Activated CD4-positive, alpha-beta T cell treated with anti-CD3 and anti-CD28 coated beads, Interleukin-2, amount 10 ng/mL, durations not matched to agents 7 days and 5 days (primary cell): Measurements from ENCODE around the gene SRRM3. TPM values are rescaled to one million over a fixed set of nuclear protein-coding genes. Genes with fewer than 3 reads are reported as not detected.
"Not testable (repeated sequence)": the region's sequence is repeated elsewhere in the genome, so short reads cannot be mapped to it uniquely, and the experiment has no call there.

Experiments
- CTCF ChIA-PET: fragments of 350-600 bp; sonication (Branson Sonifier 250); formaldehyde crosslinking; loops from one replicate; lab custom pipeline; 2021; ENCODE audit warnings: antibody characterized with exemption; lab: Charles Lee
- POLR2A ChIA-PET: fragments of 350-600 bp; sonication (Branson Sonifier 250); formaldehyde crosslinking; loops from one replicate; lab custom pipeline; 2021; ENCODE audit warnings: antibody characterized with exemption; lab: Charles Lee
- DNase-seq: peaks from one replicate; pipeline ENCODE4 v3.0.0-alpha.2; 2020
- H3K27ac Mint-ChIP-seq: one replicate; pipeline ENCODE4 v1.8.0; 2021; ENCODE audit warnings: mild to moderate bottlenecking, moderate library complexity, mixed read lengths
- H3K27me3 Mint-ChIP-seq: one replicate; pipeline ENCODE4 v1.8.0; 2021; ENCODE audit warnings: mixed read lengths
- H3K36me3 Mint-ChIP-seq: one replicate; pipeline ENCODE4 v1.8.0; 2021; ENCODE audit warnings: low read depth, mixed read lengths
- H3K4me1 Mint-ChIP-seq: one replicate; pipeline ENCODE4 v1.8.0; 2021; ENCODE audit warnings: mixed read lengths
- H3K4me3 Mint-ChIP-seq: one replicate; pipeline ENCODE4 v1.8.0; 2021; ENCODE audit warnings: mild to moderate bottlenecking, moderate library complexity, mixed read lengths
- H3K9me3 Mint-ChIP-seq: one replicate; pipeline ENCODE4 v1.8.0; 2021; ENCODE audit warnings: mixed read lengths
- total RNA-seq, 2 experiments: library from RNA; stranded (reverse); gene quantifications; one replicate each; pipeline ENCODE4 v1.2.3, GENCODE V29; 2021

Gene SRRM3
- total RNA-seq, 2 experiments from 2014 or later, result not detected

DNA sequence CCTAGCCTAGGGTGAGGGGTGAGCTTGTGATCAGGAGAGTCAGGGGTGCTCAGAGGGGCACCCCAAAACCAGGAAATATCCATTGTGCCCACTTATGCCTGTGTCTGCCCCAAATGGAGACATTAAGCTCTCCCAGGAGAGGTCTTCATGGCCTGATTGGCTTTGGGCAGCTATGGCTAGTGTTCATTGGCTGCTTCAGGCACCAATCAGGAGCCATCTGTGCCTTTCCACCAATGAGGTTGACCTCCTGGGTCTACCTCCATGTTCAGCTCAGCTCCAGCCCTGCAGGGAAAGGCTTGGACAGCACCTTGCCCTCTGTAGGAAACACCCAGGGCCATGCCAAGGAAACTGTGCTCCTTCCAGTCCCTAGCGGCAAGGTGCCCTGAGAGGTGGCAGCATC lies 76.8 kb downstream of the SRRM3 start:
- Mint-ChIP-seq H3K4me3 (no peak overlapping the region), H3K36me3 (no peaks in the 10 kb centered on the region), H3K27me3 (peaks cover 44% of the 10 kb centered on the region), H3K4me1 (peaks cover 18% of the 10 kb centered on the region), H3K9me3 (no peaks in the 10 kb centered on the region), H3K27ac (no peak overlapping the region)
- POLR2A ChIA-PET, result no interaction called here
- no peak for DNase-seq
- CTCF ChIA-PET, result interaction anchor here (0.5 to 1.4 kb wide), 5 partner anchors 9 to 36 kb away, joined by 3 to 5 read pairs (median 4); no protein-coding TSS in a partner anchor

DNA sequence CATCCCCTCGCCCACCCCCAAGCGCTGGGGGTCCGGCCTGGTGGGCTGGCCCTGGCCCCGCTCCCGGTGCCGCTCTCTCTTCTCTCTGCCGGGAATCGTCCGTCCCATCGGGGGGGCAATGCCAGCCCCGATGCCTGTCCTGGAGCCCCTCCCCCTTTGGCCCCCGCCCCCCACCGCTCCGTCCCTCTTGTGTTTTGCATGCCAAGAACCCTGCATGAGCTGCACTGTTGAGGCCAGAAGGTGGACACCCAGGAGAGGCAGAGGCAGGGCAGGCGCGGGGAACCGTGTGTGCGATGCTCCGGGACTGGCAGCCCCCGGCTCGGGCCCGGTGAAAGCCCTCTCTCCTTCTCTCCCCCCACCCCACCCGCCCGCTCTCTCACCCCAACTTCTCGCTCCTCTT lies 78.7 kb downstream of the SRRM3 start:
- ChIA-PET POLR2A (no interaction called here), CTCF (no interaction called here)
- Mint-ChIP-seq H3K27me3 (peaks cover 56% of the 10 kb centered on the region), H3K4me1 (peaks cover 14% of the 10 kb centered on the region), H3K27ac (no peak overlapping the region), H3K9me3 (no peaks in the 10 kb centered on the region), H3K36me3 (no peaks in the 10 kb centered on the region), H3K4me3 (no peak overlapping the region)
- no peak for DNase-seq

DNA sequence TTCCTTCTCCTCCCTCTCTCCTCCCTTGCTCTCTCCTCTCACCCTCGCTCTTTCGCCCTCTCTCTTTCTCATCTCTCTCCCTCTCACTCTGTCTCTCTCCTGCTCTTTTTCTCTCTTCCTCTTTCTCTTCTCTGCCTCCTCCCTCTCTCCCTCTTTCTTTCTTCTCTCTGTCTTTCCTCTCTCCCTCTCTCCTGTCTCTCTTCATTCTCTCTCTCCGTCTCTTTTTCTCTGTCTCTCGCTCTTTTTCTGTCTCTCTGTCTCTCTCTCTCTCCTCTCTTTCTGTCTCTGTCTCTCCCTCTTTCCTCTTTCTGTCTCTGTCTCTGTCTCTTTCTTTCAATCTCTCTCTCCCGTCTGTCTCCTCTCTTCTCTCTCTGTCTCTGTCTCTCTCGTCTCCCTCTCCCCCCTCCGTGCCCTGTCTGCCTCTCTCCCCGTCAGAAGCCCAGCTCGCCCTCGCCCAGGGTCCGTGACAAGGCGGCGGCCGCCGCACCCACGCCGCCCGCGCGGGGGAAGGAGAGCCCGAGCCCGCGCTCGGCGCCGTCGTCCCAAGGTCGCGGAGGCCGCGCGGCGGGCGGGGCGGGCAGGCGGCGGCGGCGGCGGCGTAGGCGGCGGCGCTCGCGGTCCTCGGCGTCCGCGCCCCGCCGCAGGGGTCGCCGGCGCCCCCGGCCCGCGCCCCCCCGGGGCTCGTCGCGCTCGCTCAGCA lies 79.5 kb downstream of the SRRM3 start:
- Mint-ChIP-seq H3K27ac (peak overlapping the region; percentile 48), H3K4me1 (peaks cover 14% of the 10 kb centered on the region), H3K27me3 (peaks cover 56% of the 10 kb centered on the region), H3K9me3 (no peaks in the 10 kb centered on the region), H3K4me3 (peak overlapping the region; percentile 60), H3K36me3 (no peaks in the 10 kb centered on the region)
- POLR2A ChIA-PET, result no interaction called here
- no peak for DNase-seq
- CTCF ChIA-PET, result interaction anchor here (1.0 to 4.4 kb wide), 4 partner anchors 7 to 33 kb away, joined by 3 to 29 read pairs (median 14); no protein-coding TSS in a partner anchor

DNA sequence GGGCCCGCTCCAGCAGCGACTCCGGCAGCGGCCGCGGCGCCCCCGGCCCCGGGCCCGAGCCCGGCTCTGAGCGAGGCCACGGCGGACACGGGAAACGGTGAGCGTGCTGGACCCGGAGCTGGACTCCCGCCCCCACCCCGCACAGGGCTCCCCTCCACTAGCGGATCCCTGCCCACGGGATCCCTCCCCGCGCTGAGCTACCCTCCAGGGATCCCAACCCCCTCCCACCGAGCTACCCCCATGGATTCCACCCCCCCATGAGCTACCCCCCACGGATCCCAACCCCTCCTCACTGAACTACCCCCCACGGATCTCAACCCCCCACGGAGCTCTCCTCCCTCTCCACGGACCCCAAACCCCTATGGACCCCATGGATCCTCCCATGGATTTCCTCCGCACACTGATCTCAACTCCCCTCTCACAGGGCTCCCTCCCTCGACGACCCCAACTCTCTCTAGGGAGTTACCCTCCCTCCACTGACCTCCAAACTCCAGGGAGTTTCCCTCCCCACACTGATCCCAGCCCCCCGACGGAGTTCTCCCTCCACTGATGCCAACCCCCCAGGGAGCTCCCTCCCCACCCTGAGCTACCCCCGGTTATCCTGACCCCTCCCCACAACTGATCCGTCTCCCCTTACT lies 80.1 kb downstream of the SRRM3 start:
- ChIA-PET CTCF (interaction anchor here (0.9 to 4.4 kb wide), 7 partner anchors 7 to 94 kb away, joined by 3 to 29 read pairs (median 5); no protein-coding TSS in a partner anchor), POLR2A (no interaction called here)
- H3K36me3 Mint-ChIP-seq, result no peaks in the 10 kb centered on the region
- H3K27me3 Mint-ChIP-seq, result peaks cover 55% of the 10 kb centered on the region
- H3K27ac Mint-ChIP-seq, result no peak overlapping the region
- H3K9me3 Mint-ChIP-seq, result no peaks in the 10 kb centered on the region
- H3K4me1 Mint-ChIP-seq, result peaks cover 14% of the 10 kb centered on the region
- peak overlapping the region; percentile 41 for H3K4me3 Mint-ChIP-seq
- no peak for DNase-seq

DNA sequence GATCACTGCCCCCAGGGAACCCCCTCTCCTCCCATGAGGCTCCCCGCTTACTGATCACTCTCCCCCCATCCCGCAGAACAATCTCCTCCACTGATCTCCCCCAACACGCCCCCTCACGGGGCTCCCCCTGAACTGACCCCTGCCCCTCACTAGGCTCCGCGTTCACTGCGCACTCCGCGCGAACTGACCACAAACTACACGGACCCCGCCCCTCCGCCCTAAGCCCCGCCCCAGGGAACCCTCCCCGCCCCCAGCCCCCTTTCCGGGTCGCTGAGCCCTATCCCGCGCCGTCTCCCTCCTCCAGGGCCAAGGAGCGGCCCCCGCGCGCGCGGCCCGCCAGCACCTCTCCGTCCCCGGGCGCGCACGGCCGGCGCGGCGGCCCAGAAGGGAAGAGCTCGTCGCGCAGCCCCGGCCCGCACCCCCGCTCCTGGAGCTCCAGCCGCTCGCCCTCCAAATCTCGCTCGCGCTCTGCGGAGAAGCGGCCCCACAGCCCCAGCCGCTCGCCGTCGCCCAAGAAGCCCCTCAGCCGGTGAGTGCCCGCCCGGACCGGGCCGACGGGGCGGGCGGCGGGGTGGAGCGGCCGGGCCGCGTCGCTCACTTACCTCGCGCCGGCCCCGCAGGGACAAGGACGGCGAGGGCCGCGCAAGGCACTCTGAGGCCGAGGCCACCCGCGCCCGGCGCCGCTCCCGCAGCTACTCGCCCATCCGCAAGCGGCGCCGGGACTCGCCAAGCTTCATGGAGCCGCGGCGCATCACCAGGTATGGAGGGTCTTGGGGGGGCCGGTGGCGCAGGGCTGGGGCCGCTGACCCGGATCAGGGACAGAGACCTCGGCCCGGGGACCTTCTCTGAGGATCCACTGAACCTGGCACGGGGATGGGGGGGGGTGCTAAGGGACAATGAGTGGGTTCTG lies 80.9 kb downstream of the SRRM3 start:
- POLR2A ChIA-PET, result no interaction called here
- peaks cover 49% of the 10 kb centered on the region for H3K27me3 Mint-ChIP-seq
- H3K4me3 Mint-ChIP-seq, result peak overlapping the region; percentile 41

DNA sequence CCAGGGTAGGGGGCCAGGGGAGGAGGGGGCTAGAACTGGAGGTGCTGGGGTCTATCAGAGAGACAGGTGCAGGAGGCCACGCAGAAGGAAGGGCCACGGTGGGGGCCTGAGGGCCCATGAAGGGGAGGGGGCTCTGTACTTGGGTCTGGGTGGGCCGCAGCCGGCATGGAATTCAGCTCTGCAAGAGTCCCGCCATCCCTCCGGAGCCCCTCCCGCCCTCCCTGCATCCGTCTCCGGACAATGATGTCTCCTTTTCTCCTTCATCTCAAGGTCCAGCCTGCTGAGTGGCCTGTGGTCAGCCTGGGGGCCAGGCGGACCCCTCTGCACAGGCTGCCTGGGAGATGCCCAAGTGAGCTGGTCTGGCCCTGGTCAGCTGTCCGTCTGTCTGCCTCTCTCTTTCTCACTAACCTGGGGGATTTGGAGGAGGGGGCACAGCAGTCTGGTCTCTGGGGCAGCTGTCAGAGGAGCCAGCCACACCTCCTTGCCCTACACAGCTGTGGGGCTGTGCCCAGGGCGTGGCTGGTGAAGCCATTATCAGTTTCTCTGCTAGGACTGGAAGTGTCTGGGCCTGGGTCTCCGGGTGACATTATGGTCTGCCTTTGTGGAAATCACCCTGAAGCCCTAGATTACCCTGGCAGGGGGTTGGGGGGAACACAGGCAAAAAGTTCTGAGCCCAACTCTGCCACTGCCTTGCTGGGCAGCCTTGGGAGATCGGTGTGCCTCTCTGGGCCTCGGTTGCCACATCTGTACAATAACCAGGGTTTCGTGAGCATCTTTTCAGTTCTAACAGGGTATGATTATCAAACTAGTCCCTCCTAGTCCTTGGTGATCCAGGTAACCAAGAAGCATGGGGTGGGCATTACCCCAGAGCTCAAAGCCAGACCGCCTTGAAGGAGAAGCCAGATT lies 81.8 kb downstream of the SRRM3 start:
- POLR2A ChIA-PET, result no interaction called here
- Mint-ChIP-seq H3K36me3 (no peaks in the 10 kb centered on the region), H3K27me3 (peaks cover 46% of the 10 kb centered on the region), H3K4me3 (peak overlapping the region; percentile 47), H3K27ac (no peak overlapping the region), H3K9me3 (no peaks in the 10 kb centered on the region), H3K4me1 (peaks cover 14% of the 10 kb centered on the region)
- DNase-seq, result no peak
- CTCF ChIA-PET, result interaction anchor here (0.5 to 4.4 kb wide), 7 partner anchors 8 to 45 kb away, joined by 3 to 29 read pairs (median 4); no protein-coding TSS in a partner anchor

More for the DNA sequence above, 80.9 kb downstream of the SRRM3 start:
- no peak overlapping the region for H3K27ac Mint-ChIP-seq
- CTCF ChIA-PET, result interaction anchor here (0.6 to 4.4 kb wide), 9 partner anchors 8 to 95 kb away, joined by 3 to 29 read pairs (median 4); no protein-coding TSS in a partner anchor
- H3K4me1 Mint-ChIP-seq, result peaks cover 14% of the 10 kb centered on the region
- no peaks in the 10 kb centered on the region for H3K9me3 Mint-ChIP-seq
- DNase-seq, result no peak
- no peaks in the 10 kb centered on the region for H3K36me3 Mint-ChIP-seq

DNA sequence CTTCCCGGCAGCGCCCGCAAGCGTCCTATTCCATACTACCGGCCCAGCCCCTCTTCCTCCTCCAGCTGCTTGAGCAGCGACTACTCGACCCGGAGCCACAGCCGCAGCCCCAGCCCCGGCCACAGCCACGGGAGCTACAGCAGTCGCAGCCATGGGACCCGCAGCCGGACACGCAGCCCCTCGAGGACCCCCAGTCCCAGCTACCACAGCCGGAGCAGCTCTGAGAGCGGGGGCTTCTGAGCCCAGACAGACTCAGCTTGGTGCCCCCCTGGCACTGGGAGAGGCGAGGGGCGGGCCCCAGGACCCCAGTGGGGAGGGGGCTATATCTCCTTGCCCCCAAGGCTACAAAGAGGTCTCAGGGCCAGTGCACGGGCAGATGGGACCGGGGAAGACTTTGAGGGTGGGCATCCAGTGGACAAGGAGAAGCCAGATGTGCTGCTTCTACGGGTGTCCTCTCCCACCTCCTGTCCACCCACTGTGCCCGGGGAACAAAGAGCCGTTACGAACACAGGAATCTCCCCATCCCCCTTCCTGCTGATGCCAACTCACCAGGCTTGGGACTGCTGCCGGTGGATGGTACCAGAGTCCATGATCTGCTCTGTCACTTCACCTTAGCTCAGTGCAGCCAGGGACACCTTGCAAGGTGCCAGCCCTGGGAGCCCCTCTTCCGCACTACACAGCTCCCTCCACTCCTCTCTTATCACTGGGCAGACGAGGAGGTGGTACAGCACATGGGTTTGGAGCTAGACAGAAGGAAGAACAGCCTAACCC lies 84.1 kb downstream of the SRRM3 start:
- Mint-ChIP-seq H3K4me3 (no peak overlapping the region), H3K36me3 (no peaks in the 10 kb centered on the region), H3K27ac (peak overlapping the region; percentile 31), H3K4me1 (peaks cover 17% of the 10 kb centered on the region), H3K27me3 (peaks cover 29% of the 10 kb centered on the region), H3K9me3 (no peaks in the 10 kb centered on the region)
- ChIA-PET CTCF (interaction anchor here (0.7 to 4.4 kb wide), 5 partner anchors 11 to 28 kb away, joined by 3 to 15 read pairs (median 4); no protein-coding TSS in a partner anchor), POLR2A (no interaction called here)
- DNase-seq, result no peak

DNA sequence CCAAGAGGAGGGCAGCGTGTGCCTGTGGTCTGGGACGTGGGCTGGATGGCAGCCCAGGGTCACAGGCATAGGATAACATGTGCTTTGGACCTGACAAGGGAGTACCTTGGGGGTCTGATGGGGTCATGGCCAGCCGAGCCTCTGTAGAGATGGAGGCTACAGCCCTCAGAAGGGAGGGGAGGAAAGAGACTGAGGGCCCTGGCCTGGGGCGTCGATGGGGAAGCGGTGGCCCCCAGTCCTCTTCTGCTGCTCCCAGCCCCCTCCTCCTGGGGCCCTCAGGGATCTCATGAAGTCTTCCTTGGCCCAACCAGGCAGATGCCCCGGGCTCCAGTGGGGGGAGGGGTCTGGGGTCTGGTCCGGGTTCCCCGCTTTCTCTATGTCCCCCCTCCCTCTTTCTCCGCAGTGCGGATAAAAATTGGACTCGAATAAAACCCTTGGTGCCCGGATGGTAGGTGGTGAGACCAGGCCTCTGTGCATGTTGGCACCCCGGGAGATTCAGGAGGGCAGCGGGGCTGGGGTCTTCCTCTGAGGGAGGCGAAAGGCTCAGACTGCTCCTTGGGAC lies 85.2 kb downstream of the SRRM3 start:
- Mint-ChIP-seq H3K4me3 (no peak overlapping the region), H3K4me1 (peaks cover 20% of the 10 kb centered on the region), H3K27me3 (peaks cover 22% of the 10 kb centered on the region), H3K27ac (no peak overlapping the region), H3K36me3 (no peaks in the 10 kb centered on the region), H3K9me3 (no peaks in the 10 kb centered on the region)
- ChIA-PET POLR2A (no interaction called here), CTCF (interaction anchor here (1.0 to 1.7 kb wide), 2 partner anchors 13 to 27 kb away, joined by 4 read pairs; no protein-coding TSS in a partner anchor)
- no peak for DNase-seq

DNA sequence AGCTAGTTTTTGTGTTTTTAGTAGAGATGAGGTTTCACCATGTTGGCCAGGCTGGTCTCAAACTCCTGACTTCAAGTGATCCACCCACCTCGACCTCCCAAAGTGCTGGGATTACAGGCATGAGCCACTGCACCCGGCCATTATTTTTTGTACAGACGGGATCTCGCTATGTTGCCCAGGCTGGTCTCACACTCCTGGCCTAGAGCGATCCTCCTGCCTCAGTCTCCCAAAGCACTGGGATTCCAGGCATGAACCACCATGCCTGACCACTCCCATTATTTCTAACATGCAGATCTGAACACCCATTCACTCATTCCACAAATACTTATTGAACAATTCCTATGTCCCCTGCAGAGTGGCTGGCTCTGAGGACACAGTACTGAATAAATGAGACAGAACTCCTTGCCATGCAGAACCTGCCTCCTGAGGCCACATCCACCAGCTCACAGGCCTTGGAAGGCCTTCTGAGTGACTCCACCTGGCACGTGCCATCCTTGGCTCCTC lies 89.2 kb downstream of the SRRM3 start:
- H3K4me1 Mint-ChIP-seq, result peaks cover 11% of the 10 kb centered on the region
- CTCF ChIA-PET, result interaction anchor here (0.8 to 4.4 kb wide), 15 partner anchors 8 to 101 kb away, joined by 3 to 29 read pairs (median 5); partner anchors contain the start of gene HSPB1
- peak overlapping the region; percentile 52 for H3K27ac Mint-ChIP-seq
- POLR2A ChIA-PET, result interaction anchor here (1.2 kb wide), 1 partner anchor 27 kb away, joined by 5 read pairs; no protein-coding TSS in a partner anchor
- not testable (repeated sequence) for H3K4me3 Mint-ChIP-seq, H3K36me3 Mint-ChIP-seq, H3K9me3 Mint-ChIP-seq, DNase-seq, H3K27me3 Mint-ChIP-seq

DNA sequence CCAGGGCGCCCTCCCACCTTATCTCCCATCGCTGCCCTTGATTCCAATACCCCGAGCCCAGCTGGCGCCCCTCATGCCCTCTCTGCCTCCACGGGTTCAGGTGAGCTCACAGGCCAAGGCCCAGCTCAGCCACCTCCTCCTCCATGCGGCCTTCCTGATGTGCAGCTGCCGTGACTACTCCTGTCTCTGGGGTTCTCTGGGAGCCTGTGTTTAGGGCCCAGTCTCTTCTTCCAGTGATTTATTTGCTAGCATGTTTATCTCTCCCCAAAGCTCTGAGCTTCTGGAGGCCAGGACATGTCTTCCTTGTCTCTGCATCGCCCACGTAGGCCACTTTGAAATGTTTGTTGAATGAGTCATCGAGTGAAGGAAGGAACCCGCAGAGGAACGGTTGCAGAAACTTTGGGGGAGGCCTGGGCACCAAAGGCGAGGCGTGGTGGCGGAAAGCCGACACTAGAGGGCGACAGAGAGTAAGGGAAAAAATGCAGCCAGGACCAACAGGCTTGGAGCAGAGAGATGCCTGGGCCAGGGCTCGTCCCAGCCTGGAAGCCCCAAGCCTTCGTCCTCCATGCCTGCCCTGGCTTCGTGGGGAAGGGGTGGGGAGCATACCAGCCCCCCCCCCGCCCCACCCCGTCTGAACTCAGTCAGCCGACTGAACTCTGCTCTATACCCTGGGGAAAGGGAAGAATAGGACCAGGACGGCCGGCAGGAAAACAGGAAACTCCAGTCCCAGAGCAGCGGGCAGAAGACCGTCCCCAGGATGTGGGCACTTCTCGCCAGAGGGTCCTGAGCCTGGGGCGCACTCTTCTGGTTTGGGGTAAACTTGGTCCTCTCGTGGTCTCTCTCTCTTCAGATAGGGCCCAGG lies 89.9 kb downstream of the SRRM3 start:
- Mint-ChIP-seq H3K4me1 (peaks cover 11% of the 10 kb centered on the region), H3K36me3 (no peaks in the 10 kb centered on the region), H3K9me3 (no peaks in the 10 kb centered on the region), H3K27me3 (peaks cover 4% of the 10 kb centered on the region), H3K4me3 (no peak overlapping the region), H3K27ac (peak overlapping the region; percentile 52)
- DNase-seq, result peak; percentile 84
- ChIA-PET POLR2A (interaction anchor here (1.2 kb wide), 1 partner anchor 27 kb away, joined by 5 read pairs; no protein-coding TSS in a partner anchor), CTCF (interaction anchor here (0.6 to 4.4 kb wide), 20 partner anchors 9 to 1403 kb away, joined by 3 to 29 read pairs (median 5); partner anchors contain the start of gene HSPB1)
